ENCODE results near the gene SREBF2.

DNA sequence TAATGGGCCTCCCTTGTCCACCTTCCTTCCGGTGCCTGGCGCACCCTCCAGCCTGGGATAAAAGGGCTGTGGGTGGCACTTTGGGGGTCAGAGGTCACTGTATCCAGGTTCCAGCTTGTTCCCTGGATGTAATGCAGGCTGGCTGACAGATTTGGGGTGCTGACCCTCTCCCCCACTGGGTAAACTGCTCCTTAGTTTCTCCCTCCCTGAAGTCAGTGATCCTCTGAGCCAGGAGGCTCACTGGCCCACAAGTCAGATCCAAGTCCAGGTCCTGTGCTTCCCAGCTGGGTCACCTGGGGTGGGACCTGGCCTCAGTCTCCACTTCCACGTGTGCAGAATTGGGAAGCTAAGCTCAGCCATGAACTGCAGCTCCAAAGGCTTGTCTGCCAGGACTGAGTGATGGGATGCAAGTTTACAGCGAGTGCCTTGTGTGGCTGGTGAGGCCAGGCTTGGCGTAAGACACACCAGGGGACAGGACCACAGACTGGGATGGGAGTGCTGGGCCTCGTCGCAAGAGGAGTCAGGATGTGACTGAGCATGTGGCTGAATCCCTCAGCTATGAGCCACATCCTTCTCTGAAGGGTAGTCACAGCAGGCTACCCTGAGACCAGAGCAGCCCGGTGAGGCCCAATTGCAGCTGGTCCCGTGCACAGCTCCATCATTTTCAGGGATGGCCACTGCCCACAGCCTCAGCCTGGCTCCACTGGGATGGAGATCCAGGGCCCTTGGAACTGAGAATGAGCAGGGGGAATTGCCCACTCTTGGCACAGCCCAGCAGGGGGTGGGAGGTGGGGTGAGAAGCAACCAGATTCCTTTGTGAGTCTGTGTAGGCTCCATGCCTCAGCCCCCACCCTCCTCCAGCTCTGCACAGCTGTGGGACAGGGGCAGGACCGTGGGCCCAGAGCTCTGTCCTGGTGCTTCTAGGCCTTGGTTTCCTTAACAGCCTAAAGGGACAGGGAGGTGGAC lies 74.8 kb downstream of the SREBF2 start:
- TF ChIP-seq ZNF302 (CRISPR knock-in tag; IDR thresholded peaks at IDR 0.05) (no peak), JUN (IDR thresholded peaks at IDR 0.05) (no peak), HDAC2 (IDR thresholded peaks at IDR 0.05) (no peak), TP53 (CRISPR knock-in tag; IDR thresholded peaks at IDR 0.05) (no peak), EP300 (IDR thresholded peaks at IDR 0.05) (no peak)
- TF ChIP-seq, protein P1, sequence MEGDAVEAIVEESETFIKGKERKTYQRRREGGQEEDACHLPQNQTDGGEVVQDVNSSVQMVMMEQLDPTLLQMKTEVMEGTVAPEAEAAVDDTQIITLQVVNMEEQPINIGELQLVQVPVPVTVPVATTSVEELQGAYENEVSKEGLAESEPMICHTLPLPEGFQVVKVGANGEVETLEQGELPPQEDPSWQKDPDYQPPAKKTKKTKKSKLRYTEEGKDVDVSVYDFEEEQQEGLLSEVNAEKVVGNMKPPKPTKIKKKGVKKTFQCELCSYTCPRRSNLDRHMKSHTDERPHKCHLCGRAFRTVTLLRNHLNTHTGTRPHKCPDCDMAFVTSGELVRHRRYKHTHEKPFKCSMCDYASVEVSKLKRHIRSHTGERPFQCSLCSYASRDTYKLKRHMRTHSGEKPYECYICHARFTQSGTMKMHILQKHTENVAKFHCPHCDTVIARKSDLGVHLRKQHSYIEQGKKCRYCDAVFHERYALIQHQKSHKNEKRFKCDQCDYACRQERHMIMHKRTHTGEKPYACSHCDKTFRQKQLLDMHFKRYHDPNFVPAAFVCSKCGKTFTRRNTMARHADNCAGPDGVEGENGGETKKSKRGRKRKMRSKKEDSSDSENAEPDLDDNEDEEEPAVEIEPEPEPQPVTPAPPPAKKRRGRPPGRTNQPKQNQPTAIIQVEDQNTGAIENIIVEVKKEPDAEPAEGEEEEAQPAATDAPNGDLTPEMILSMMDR (IDR thresholded peaks at IDR 0.05) = no peak
- TF ChIP-seq, protein P2, sequence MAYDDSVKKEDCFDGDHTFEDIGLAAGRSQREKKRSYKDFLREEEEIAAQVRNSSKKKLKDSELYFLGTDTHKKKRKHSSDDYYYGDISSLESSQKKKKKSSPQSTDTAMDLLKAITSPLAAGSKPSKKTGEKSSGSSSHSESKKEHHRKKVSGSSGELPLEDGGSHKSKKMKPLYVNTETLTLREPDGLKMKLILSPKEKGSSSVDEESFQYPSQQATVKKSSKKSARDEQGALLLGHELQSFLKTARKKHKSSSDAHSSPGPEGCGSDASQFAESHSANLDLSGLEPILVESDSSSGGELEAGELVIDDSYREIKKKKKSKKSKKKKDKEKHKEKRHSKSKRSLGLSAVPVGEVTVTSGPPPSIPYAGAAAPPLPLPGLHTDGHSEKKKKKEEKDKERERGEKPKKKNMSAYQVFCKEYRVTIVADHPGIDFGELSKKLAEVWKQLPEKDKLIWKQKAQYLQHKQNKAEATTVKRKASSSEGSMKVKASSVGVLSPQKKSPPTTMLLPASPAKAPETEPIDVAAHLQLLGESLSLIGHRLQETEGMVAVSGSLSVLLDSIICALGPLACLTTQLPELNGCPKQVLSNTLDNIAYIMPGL (CRISPR knock-in tag; IDR thresholded peaks at IDR 0.05; ENCODE audit: borderline replicate concordance) = no peak
- TF ChIP-seq, protein P3, sequence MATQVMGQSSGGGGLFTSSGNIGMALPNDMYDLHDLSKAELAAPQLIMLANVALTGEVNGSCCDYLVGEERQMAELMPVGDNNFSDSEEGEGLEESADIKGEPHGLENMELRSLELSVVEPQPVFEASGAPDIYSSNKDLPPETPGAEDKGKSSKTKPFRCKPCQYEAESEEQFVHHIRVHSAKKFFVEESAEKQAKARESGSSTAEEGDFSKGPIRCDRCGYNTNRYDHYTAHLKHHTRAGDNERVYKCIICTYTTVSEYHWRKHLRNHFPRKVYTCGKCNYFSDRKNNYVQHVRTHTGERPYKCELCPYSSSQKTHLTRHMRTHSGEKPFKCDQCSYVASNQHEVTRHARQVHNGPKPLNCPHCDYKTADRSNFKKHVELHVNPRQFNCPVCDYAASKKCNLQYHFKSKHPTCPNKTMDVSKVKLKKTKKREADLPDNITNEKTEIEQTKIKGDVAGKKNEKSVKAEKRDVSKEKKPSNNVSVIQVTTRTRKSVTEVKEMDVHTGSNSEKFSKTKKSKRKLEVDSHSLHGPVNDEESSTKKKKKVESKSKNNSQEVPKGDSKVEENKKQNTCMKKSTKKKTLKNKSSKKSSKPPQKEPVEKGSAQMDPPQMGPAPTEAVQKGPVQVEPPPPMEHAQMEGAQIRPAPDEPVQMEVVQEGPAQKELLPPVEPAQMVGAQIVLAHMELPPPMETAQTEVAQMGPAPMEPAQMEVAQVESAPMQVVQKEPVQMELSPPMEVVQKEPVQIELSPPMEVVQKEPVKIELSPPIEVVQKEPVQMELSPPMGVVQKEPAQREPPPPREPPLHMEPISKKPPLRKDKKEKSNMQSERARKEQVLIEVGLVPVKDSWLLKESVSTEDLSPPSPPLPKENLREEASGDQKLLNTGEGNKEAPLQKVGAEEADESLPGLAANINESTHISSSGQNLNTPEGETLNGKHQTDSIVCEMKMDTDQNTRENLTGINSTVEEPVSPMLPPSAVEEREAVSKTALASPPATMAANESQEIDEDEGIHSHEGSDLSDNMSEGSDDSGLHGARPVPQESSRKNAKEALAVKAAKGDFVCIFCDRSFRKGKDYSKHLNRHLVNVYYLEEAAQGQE (IDR thresholded peaks at IDR 0.05) = no peak
